Activated B cell treated with CpG ODN at 0.5 μM for 24 hours (primary cell): ENCODE data around the gene C1orf105. TPM values are rescaled to one million over a fixed set of nuclear protein-coding genes. Genes with fewer than 3 reads are reported as not detected.

ENCODE experiments used
- ATAC-seq: fragments of 200-7000 bp; cut with Tn5 transposase; one replicate; pipeline ENCODE4 v1.10.0; 2021; ENCODE audit warnings: low read depth, mild to moderate bottlenecking, moderate library complexity
- CTCF ChIA-PET: fragments of 350-600 bp; sonication (Branson Sonifier 250); formaldehyde crosslinking; loops from one replicate; lab custom pipeline; 2021; ENCODE audit warnings: antibody characterized with exemption; lab: Charles Lee
- POLR2A ChIA-PET: fragments of 350-600 bp; sonication (Branson Sonifier 250); formaldehyde crosslinking; loops from one replicate; lab custom pipeline; 2021; ENCODE audit warnings: antibody characterized with exemption; lab: Charles Lee
- DNase-seq: peaks from one replicate; pipeline ENCODE4 v3.0.0; 2022
- H3K27ac Mint-ChIP-seq: one replicate; pipeline ENCODE4 v1.8.0; 2020; ENCODE audit warnings: mixed read lengths
- H3K27me3 Mint-ChIP-seq: one replicate; pipeline ENCODE4 v1.8.0; 2021; ENCODE audit warnings: mixed read lengths
- H3K36me3 Mint-ChIP-seq: one replicate; pipeline ENCODE4 v1.8.0; 2021; ENCODE audit warnings: low read depth, mixed read lengths
- H3K4me1 Mint-ChIP-seq: one replicate; pipeline ENCODE4 v1.8.0; 2021; ENCODE audit warnings: mixed read lengths
- H3K4me3 Mint-ChIP-seq: one replicate; pipeline ENCODE4 v1.8.0; 2020; ENCODE audit warnings: mild to moderate bottlenecking, mixed read lengths
- H3K9me3 Mint-ChIP-seq: one replicate; pipeline ENCODE4 v1.8.0; 2020; ENCODE audit warnings: mixed read lengths
- intact Hi-C: fragments of 100-400 bp; cut with micrococcal nuclease; formaldehyde crosslinking; loops from one replicate; pipeline ENCODE4 v1.15.1; 2024
- total RNA-seq: library from RNA; stranded (reverse); gene quantifications from 2 replicates; pipeline ENCODE4 v1.2.3, GENCODE V29; 2022
- TF ChIP-seq, protein P1 (sequence below): fragments of 200-600 bp; IDR thresholded peaks from one replicate; pipeline ENCODE4 v1.8.0; 2022; ENCODE audit warnings: antibody characterized with exemption, mild to moderate bottlenecking

C1orf105 gene
- total RNA-seq, 1 donor from 2014 or later: not detected

- no peak for ATAC-seq
- H3K4me1 Mint-ChIP-seq: peaks cover 61% of the 10 kb centered on the region
- POLR2A ChIA-PET: interaction anchor here (8.4 to 10.1 kb wide), 2 partner anchors 17 kb away, joined by 103 to 248 read pairs; no protein-coding TSS in a partner anchor
Observed at GRCh38 chr1:172377565-172377964, 42.9 kb upstream of the C1orf105 start.

DNA sequence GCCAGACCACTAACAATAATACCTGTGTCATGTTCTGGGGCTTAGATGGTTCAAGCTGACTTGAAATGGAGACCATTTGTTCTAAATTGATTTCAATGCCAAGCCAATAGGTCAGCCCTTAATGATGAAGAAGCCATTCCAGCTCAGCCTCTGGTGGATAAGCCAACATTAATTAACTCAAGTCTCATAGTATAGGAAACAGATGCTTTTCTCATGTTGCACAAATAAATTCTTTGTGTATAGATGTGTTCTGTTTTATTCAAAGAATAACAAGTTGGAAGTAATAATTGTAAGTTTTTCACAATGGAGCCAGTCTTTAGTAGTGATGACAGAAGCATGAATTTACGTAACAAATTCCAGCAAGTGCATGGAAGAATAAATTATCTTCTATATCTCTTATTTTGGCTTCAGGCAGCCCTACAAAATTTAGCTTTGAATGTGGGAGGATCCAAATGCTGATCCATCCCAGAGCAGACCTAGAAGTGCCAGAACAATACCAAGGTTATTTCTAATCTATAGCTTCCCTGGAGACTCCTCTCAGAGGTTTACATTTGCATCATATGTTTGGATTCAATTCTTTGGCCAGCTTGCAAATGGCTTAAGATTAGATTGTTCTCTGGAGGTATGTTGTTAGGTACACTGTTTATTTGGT, 42.2 kb upstream of the C1orf105 start:
- ATAC-seq: no peak
- no peaks in the 10 kb centered on the region for H3K27me3 Mint-ChIP-seq
- POLR2A ChIA-PET: interaction anchor here (0.6 to 10.1 kb wide), 3 partner anchors 16 to 41 kb away, joined by 4 to 248 read pairs (median 103); no protein-coding TSS in a partner anchor
- intact Hi-C loops: no loop called here
- DNase-seq: no peak
- CTCF ChIA-PET: interaction anchor here (1.3 kb wide), 1 partner anchor 19 kb away, joined by 3 read pairs; no protein-coding TSS in a partner anchor
- H3K9me3 Mint-ChIP-seq: no peaks in the 10 kb centered on the region
- TF ChIP-seq, protein P1, sequence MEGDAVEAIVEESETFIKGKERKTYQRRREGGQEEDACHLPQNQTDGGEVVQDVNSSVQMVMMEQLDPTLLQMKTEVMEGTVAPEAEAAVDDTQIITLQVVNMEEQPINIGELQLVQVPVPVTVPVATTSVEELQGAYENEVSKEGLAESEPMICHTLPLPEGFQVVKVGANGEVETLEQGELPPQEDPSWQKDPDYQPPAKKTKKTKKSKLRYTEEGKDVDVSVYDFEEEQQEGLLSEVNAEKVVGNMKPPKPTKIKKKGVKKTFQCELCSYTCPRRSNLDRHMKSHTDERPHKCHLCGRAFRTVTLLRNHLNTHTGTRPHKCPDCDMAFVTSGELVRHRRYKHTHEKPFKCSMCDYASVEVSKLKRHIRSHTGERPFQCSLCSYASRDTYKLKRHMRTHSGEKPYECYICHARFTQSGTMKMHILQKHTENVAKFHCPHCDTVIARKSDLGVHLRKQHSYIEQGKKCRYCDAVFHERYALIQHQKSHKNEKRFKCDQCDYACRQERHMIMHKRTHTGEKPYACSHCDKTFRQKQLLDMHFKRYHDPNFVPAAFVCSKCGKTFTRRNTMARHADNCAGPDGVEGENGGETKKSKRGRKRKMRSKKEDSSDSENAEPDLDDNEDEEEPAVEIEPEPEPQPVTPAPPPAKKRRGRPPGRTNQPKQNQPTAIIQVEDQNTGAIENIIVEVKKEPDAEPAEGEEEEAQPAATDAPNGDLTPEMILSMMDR: no peak
- H3K27ac Mint-ChIP-seq: no peak overlapping the region
- H3K4me3 Mint-ChIP-seq: no peak overlapping the region
- H3K4me1 Mint-ChIP-seq: peaks cover 65% of the 10 kb centered on the region
- H3K36me3 Mint-ChIP-seq: peaks cover 4% of the 10 kb centered on the region

More at GRCh38 chr1:172377565-172377964, 42.9 kb upstream of the C1orf105 start:
- no peak for DNase-seq
- Mint-ChIP-seq H3K36me3 (peaks cover 4% of the 10 kb centered on the region), H3K27me3 (no peaks in the 10 kb centered on the region), H3K4me3 (no peak overlapping the region), H3K27ac (no peak overlapping the region), H3K9me3 (no peaks in the 10 kb centered on the region)
- intact Hi-C loops: no loop called here
- TF ChIP-seq, protein P1: no peak
- CTCF ChIA-PET: interaction anchor here (1.5 to 2.2 kb wide), 3 partner anchors 16 to 287 kb away, joined by 4 read pairs; no protein-coding TSS in a partner anchor

DNA sequence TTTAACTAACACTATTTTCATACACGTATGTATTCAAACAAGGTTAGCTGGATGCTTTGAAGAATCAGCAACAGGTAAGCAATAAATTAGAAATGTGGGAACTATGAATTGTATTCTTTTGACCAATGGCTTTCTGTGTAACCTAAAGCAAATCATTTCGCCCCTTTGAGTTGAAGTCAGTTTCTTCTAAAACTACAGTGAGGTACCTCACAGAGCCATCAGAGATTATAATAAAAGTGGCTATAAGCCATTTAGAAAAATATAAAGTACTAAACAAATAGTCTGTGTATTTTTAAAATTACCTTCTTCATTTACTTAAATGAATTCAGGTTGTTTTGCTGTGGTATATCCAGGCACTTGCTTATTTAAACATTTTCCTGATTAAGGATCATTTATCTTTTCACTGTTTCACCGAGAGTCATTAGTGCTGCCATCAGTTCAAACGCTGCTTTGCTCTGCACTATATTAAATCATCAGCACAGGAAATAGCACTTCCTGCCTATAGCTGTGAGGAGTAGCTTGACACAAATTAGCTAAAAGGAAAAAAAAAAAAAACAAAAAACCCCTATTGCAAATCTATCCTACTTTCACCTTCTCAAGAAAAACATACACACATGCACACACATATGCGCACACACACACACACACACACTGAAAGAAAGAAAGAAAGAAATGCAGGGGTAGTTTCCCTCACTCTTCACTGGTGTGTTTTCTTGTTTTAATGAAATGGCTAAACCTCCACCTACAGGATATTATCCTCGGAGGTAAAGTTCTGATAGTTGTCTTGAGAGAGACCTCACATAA, 39.8 kb upstream of the C1orf105 start:
- TF ChIP-seq, protein P1: no peak
- Mint-ChIP-seq H3K36me3 (peaks cover 4% of the 10 kb centered on the region), H3K4me3 (peak overlapping the region; percentile 67), H3K27me3 (no peaks in the 10 kb centered on the region), H3K27ac (peak overlapping the region; percentile 94), H3K4me1 (peaks cover 58% of the 10 kb centered on the region), H3K9me3 (no peaks in the 10 kb centered on the region)
- intact Hi-C loops: loop anchor here (1.0 to 2.0 kb wide), 4 partner anchors 10 to 199 kb away; no protein-coding TSS in a partner anchor
- ATAC-seq (peak; percentile 95), DNase-seq (no peak)
- POLR2A ChIA-PET: interaction anchor here (0.6 to 10.1 kb wide), 15 partner anchors 9 to 438 kb away, joined by 3 to 248 read pairs (median 5); no protein-coding TSS in a partner anchor
- CTCF ChIA-PET: interaction anchor here (0.9 to 1.9 kb wide), 7 partner anchors 13 to 290 kb away, joined by 3 to 5 read pairs (median 4); no protein-coding TSS in a partner anchor

- H3K9me3 Mint-ChIP-seq: no peaks in the 10 kb centered on the region
- DNase-seq: no peak
- ChIA-PET POLR2A (interaction anchor here (8.4 to 10.1 kb wide), 2 partner anchors 12 to 22 kb away, joined by 103 to 248 read pairs; no protein-coding TSS in a partner anchor), CTCF (interaction anchor here (0.8 to 1.7 kb wide), 3 partner anchors 9 to 27 kb away, joined by 3 to 4 read pairs (median 4); no protein-coding TSS in a partner anchor)
- no peaks in the 10 kb centered on the region for H3K27me3 Mint-ChIP-seq
- ATAC-seq: no peak
- intact Hi-C loops: loop anchor here (1.0 to 2.0 kb wide), 2 partner anchors 39 to 201 kb away; no protein-coding TSS in a partner anchor
- TF ChIP-seq, protein P1: no peak
- H3K4me1 Mint-ChIP-seq: peaks cover 48% of the 10 kb centered on the region
- H3K27ac Mint-ChIP-seq: peak overlapping the region; percentile 68
- H3K36me3 Mint-ChIP-seq: peaks cover 4% of the 10 kb centered on the region
- H3K4me3 Mint-ChIP-seq: no peak overlapping the region
Observed at GRCh38 chr1:172381946-172382345, 38.5 kb upstream of the C1orf105 start.
